ENCODE measurements around the gene ACTR3. TPM values are rescaled to one million over a fixed set of nuclear protein-coding genes. Genes with fewer than 3 reads are reported as not detected.

ACTR3 gene
- total and polyA plus RNA-seq, 10 of the 15 experiments (the other 5 are each of a cell fraction or from before 2014, with no cell fraction given): 79.1 to 616 (median 471) TPM

- no peak overlapping the region for H3K27ac ChIP-seq (ENCODE audit: control insufficient read depth, insufficient read depth)
- ATAC-seq (peak; percentile 47), FAIRE-seq (no peak), DNase-seq (ENCODE audit: low read depth, low spot score) (no peak)
- ChIA-PET SMC1A (ENCODE audit: uncharacterized antibody, unreplicated experiment) (interaction anchor here (0.8 to 2.4 kb wide), 7 partner anchors 8 to 211 kb away, joined by 3 to 12 read pairs (median 5); partner anchors contain the start of gene SLC35F5), RAD21 (ENCODE audit: unreplicated experiment) (interaction anchor here (0.9 to 2.1 kb wide), 5 partner anchors 12 to 256 kb away, joined by 3 to 8 read pairs (median 5); no protein-coding TSS in a partner anchor), POLR2A (no interaction called here), CTCF (interaction anchor here (0.6 to 2.7 kb wide), 15 partner anchors 8 to 584 kb away, joined by 3 to 19 read pairs (median 4); partner anchors contain the start of gene SLC35F5)
- no peak overlapping the region for H3K4me3 ChIP-seq
- in situ Hi-C loops (cut with MboI) (no loop called here), intact Hi-C loops (cut with micrococcal nuclease; ENCODE audit: unreplicated experiment) (no loop called here)
- H3K9ac ChIP-seq (ENCODE audit: control insufficient read depth, insufficient read depth, low read length): no peak overlapping the region
- peaks cover 0 to 14% of the 10 kb centered on the region in 2 experiments; a peak in 2 of 4 replicates for H3K36me3 ChIP-seq (ENCODE audit: control insufficient read depth in 2 of 2, insufficient read depth in 2 of 2, low read length in 1 of 2)
- H3K9me3 ChIP-seq (replicated peaks; ENCODE audit: control insufficient read depth, insufficient read depth, low read length): no peaks in the 10 kb centered on the region
- H3K27me3 ChIP-seq (replicated peaks in 1 of 2; ENCODE audit: control insufficient read depth in 2 of 2, insufficient read depth in 2 of 2, low read length in 1 of 2): no peaks in the 10 kb centered on the region
- no peaks in the 10 kb centered on the region for H3K79me2 ChIP-seq (ENCODE audit: control insufficient read depth, insufficient read depth, low read length)
- H2AFZ ChIP-seq (ENCODE audit: control insufficient read depth, low read depth, low read length): no peak overlapping the region
- TF ChIP-seq ZNF24 (IDR thresholded peaks at IDR 0.05) (no peak), ZBTB11 (CRISPR knock-in tag; IDR thresholded peaks at IDR 0.05) (no peak)
- no peak overlapping the region for H3K4me2 ChIP-seq (ENCODE audit: control insufficient read depth, insufficient read depth)
- BruUV-seq (replicated peaks): TSS peak; percentile 0
- no peaks in the 10 kb centered on the region for H3K4me1 ChIP-seq (ENCODE audit: control insufficient read depth, insufficient read depth, low read length)
- WGBS (ENCODE audit: insufficient coverage, insufficient replicate concordance, low lambda C conversion rate, missing lambda C conversion rate): 67% methylated on average over 5 of the region's 5 CpGs
- H4K20me1 ChIP-seq (ENCODE audit: control insufficient read depth, insufficient read depth): no peaks in the 10 kb centered on the region
These were observed 76.9 kb downstream of the ACTR3 start for GRCh38 chr2:113966832-113967231.

GRCh38 chr2:113967272-113967671 lies 77.4 kb downstream of the ACTR3 start:
- no peak for FAIRE-seq
- in situ Hi-C loops (cut with MboI): no loop called here
- CTCF ChIA-PET: interaction anchor here (0.9 to 3.1 kb wide), 7 partner anchors 7 to 223 kb away, joined by 3 to 20 read pairs (median 7); no protein-coding TSS in a partner anchor

More at GRCh38 chr2:113967272-113967671, 77.4 kb downstream of the ACTR3 start:
- TF ChIP-seq ZBED1 (IDR thresholded peaks at IDR 0.05; ENCODE audit: borderline replicate concordance) (0 out of 2 replicates have a peak, but pooled peaks have one; percentile 61), CREB1 (IDR thresholded peaks at IDR 0.05; ENCODE audit: low read depth) (no peak)
- H3K4me2 ChIP-seq (ENCODE audit: control insufficient read depth, insufficient read depth): no peak overlapping the region
- ChIA-PET SMC1A (ENCODE audit: uncharacterized antibody, unreplicated experiment) (interaction anchor here (0.8 to 2.4 kb wide), 3 partner anchors 11 to 211 kb away, joined by 3 to 10 read pairs (median 4); partner anchors contain the start of gene SLC35F5), POLR2A (no interaction called here), RAD21 (ENCODE audit: unreplicated experiment) (interaction anchor here (2.0 to 2.1 kb wide), 2 partner anchors 71 to 74 kb away, joined by 8 read pairs; no protein-coding TSS in a partner anchor)
- DNase-seq (ENCODE audit: low read depth, low spot score) (no peak), ATAC-seq (no peak)
- peaks cover 0 to 14% of the 10 kb centered on the region in 2 experiments; a peak in 2 of 4 replicates for H3K36me3 ChIP-seq (ENCODE audit: control insufficient read depth in 2 of 2, insufficient read depth in 2 of 2, low read length in 1 of 2)
- H3K79me2 ChIP-seq (ENCODE audit: control insufficient read depth, insufficient read depth, low read length): no peaks in the 10 kb centered on the region
- H3K27me3 ChIP-seq (replicated peaks in 1 of 2; ENCODE audit: control insufficient read depth in 2 of 2, insufficient read depth in 2 of 2, low read length in 1 of 2): no peaks in the 10 kb centered on the region
- intact Hi-C loops (cut with micrococcal nuclease; ENCODE audit: unreplicated experiment): no loop called here
- WGBS (ENCODE audit: insufficient coverage, insufficient replicate concordance, low lambda C conversion rate, missing lambda C conversion rate): 100% methylated on average over 1 of the region's 1 CpG
- no peak overlapping the region for H3K4me3 ChIP-seq
- H3K9ac ChIP-seq (ENCODE audit: control insufficient read depth, insufficient read depth, low read length): no peak overlapping the region
- no peaks in the 10 kb centered on the region for H3K9me3 ChIP-seq (replicated peaks; ENCODE audit: control insufficient read depth, insufficient read depth, low read length)
- H2AFZ ChIP-seq (ENCODE audit: control insufficient read depth, low read depth, low read length): no peak overlapping the region
- BruUV-seq (replicated peaks): no TSS peak
- H3K4me1 ChIP-seq (ENCODE audit: control insufficient read depth, insufficient read depth, low read length): no peaks in the 10 kb centered on the region
- no peak overlapping the region for H3K27ac ChIP-seq (ENCODE audit: control insufficient read depth, insufficient read depth)
- H4K20me1 ChIP-seq (ENCODE audit: control insufficient read depth, insufficient read depth): no peaks in the 10 kb centered on the region
